ENCODE data around the gene ATG101. TPM values are rescaled to one million over a fixed set of nuclear protein-coding genes. Genes with fewer than 3 reads are reported as not detected.

ATG101 gene
- total RNA-seq, 1 donor from 2014 or later: 66.2 TPM

DNA sequence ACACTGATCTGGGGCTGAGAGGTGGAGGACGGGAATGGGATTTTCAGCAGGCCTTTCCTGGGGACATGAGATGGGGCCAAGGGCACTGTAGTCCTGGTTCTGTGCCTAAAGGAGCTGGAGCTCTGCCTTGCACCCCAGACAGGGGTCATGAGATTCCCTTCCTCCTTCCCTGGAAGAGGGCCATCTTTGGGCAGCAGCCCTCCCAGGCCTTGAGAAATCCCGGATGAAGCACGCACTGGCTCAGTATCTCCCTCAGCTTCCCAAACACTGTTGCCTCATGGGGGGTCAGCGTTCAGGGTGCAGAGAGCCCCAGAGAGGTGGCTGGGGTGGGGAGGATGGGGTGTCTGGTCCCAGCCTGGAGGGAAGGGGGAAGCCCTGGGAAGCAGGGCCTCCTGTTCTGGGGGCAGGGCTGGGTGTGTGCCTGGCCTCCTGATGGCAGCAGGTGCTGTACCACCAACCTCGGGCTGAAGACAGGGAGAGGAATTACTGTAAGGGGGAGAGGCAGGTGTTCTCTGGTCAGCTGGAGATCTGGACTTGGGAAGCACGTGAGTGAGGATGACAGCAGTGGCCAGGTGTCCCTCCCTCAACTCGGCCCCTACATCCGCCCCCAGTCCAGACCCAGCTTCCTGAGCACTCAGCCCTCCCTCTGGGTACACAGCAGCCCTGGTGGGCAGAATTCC lies 26.9 kb upstream of the ATG101 start:
- H3K4me3 ChIP-seq (ENCODE audit: low read depth, low read length): no peak overlapping the region
- DNase-seq (ENCODE audit: low read depth): no peak
- TF ChIP-seq CTCF (conservative IDR thresholded peaks at IDR 0.05; ENCODE audit: low read depth, low read length): no peak

- TF ChIP-seq CTCF (conservative IDR thresholded peaks at IDR 0.05; ENCODE audit: low read depth, low read length): no peak
- no peak overlapping the region for H3K4me3 ChIP-seq (ENCODE audit: low read depth, low read length)
- DNase-seq (ENCODE audit: low read depth): no peak
Measured at GRCh38 chr12:52043386-52044212, 26.2 kb upstream of the ATG101 start.

- no peak for TF ChIP-seq CTCF (conservative IDR thresholded peaks at IDR 0.05; ENCODE audit: low read depth, low read length)
- DNase-seq (ENCODE audit: low read depth): no peak
Measured at GRCh38 chr12:52044292-52044983, 25.3 kb upstream of the ATG101 start.

GRCh38 chr12:52045794-52046199 lies 24.0 kb upstream of the ATG101 start:
- TF ChIP-seq CTCF (conservative IDR thresholded peaks at IDR 0.05; ENCODE audit: low read depth, low read length): no peak
- H3K4me3 ChIP-seq (ENCODE audit: low read depth, low read length): no peak overlapping the region
- no peak for DNase-seq (ENCODE audit: low read depth)

More at GRCh38 chr12:52044292-52044983, 25.3 kb upstream of the ATG101 start:
- no peak overlapping the region for H3K4me3 ChIP-seq (ENCODE audit: low read depth, low read length)

DNA sequence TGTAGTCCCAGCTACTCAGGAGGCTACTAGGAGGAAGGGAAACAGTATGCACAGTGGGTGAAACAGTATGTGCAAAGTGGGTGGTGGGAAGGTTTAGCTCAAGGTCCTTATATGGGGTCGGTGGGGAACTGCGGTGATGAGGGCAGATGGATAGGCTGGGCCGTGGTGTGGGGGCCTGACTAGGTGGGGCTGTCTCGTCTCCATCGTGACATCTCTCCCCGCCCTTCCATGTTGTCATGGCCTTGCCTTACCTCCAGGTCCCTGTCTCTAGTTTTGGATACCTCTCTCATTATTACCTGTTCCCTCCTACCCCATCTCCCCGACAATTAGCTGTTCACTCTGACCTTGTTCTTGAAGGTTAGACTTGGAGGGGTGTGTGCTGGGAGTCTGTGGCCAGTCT lies 22.9 kb upstream of the ATG101 start:
- no peak for DNase-seq (ENCODE audit: low read depth)
- H3K4me3 ChIP-seq (ENCODE audit: low read depth, low read length): no peak overlapping the region
- no peak for TF ChIP-seq CTCF (conservative IDR thresholded peaks at IDR 0.05; ENCODE audit: low read depth, low read length)

GRCh38 chr12:52049286-52049685 lies 20.5 kb upstream of the ATG101 start:
- no peak overlapping the region for H3K4me3 ChIP-seq (ENCODE audit: low read depth, low read length)
- no peak for DNase-seq (ENCODE audit: low read depth)
- no peak for TF ChIP-seq CTCF (conservative IDR thresholded peaks at IDR 0.05; ENCODE audit: low read depth, low read length)
